Ramos (cell line): Measurements from ENCODE around the gene RYR1.
"Not testable (repeated sequence)": the region's sequence is repeated elsewhere in the genome, so short reads cannot be mapped to it uniquely, and the experiment has no call there.

Experiments used
- in situ Hi-C: fragments of 300-500 bp; cut with MboI; formaldehyde crosslinking; loops from one replicate; pipeline ENCODE4 v1.14.3; 2022; ENCODE audit warnings: low sequenced_read_pairs; ENCODE audit not compliant: unreplicated experiment

RYR1 gene

DNA sequence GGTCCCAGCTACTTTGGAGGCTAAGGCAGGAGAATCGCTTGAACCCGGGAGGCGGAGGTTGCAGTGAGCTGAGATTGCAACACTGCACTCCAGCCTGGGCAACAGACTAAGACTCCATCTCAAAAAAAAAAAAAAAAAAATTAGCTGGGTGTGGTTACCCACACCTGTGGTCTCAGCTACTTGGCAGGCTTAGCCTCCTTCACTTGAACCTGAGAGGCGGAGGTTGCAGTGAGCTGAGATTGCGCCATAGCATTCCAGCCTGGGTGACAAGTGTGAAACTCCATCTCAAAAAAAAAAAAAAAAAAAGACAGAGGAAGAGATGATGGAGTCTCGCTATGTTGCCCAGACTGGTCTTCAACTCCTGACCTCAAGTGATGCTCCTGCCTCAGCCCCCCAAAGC, 145.8 kb downstream of the RYR1 start:
- in situ Hi-C loops: not testable (repeated sequence)

DNA sequence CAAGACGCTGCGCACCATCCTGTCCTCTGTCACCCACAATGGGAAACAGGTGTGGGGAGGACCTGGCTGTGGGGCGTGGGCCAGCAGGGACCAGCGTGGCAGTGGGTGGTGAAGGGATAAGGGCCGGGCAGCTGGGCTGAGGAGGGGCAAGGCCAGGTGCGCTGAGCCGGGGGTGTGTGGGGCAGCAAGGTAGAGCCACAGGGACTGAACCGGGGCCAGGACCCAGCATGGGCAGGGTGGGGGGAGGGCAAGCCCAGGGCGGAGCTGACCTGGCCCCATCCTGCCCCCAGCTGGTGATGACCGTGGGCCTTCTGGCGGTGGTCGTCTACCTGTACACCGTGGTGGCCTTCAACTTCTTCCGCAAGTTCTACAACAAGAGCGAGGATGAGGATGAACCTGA, 146.6 kb downstream of the RYR1 start:
- in situ Hi-C loops: no loop called here

GRCh38 chr19:38583219-38583984, 149.9 kb downstream of the RYR1 start:
- in situ Hi-C loops: no loop called here

- in situ Hi-C loops: no loop called here
Measured at GRCh38 chr19:38583985-38584305, 150.5 kb downstream of the RYR1 start.

DNA sequence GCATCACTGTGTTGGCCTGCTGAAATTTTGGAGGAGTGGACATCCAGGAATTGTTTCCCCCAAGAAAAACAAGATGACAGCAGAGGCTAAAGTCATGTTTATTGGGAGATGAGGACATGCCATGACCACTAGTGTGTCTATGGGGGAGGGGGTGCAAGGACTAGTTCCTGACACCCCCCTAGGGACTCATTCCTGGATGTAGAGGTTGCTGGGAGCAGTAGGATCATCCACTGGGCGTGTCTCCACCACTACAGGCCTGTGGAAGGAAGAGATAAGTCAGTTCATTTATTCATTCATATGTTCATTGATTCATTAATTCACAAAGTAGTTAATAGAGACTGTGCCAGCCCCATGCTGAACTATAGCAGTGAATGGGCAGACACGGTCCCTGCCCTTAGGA, 154.1 kb downstream of the RYR1 start:
- in situ Hi-C loops: no loop called here

DNA sequence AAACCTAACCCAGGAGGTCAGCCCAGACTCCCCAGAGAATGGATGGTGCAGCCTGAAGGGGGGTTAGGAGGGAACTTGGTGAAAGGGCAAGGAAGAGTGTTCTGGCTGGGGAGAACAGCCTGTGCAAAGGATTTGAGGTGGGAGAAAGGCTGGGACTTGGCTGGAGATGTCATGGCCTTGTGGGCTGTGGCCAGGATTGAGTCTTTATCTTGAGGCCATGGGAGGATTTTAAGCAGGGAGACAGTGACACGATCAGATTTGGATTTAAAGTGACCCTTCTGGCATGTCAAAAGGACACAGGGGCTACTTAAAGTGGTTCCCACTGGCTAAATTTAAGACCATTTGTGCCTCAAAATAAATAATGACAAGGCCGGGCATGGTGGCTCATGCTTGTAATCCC, 154.6 kb downstream of the RYR1 start:
- in situ Hi-C loops: no loop called here

GRCh38 chr19:38592940-38593339, 159.4 kb downstream of the RYR1 start:
- in situ Hi-C loops: no loop called here

DNA sequence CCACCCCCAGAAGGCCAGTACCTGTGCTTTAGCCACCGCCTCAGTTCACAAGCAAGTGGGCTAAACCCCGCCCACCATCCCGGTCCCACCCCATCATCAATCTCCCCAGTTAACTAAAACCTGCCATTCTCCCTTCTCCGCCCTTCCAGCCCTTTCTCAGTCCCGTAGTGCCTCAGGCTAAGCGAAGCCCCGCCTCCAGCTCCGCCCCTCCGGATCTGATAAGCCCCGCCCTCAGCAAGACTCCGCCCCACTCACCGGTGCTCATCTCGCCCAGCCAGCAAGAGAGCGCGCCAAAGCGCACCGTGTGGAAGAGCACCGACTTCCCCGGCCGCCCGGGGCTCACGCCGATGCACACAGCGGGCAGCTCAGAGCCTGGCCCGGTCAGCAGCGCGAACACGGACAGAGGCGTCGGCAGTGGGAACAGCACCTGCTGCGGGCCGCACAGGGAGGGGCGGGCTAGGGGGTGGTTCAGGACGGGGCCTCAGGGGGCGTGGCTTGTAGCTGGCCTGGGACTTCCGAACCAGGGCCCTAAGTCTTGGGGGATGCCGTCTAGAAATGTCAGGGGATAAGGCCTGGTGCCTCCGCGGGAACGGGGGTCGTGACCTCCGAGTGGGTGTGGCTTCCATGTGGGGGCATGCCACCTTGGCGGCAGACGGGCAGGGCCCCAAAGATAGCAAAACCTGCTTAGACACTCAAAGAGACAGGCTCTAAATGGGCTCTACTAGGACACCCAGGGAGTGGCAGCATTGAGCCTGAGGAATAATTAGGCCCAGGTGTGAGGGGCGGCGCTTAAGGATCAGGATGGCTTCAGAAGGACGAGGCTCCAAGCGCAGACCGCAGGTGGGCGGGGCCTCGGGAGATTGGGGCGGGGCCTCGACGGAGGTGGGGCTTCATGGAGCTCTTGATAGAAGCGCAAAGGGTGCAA, 162.8 kb downstream of the RYR1 start:
- in situ Hi-C loops: no loop called here

GRCh38 chr19:38597075-38597474, 163.6 kb downstream of the RYR1 start:
- in situ Hi-C loops: no loop called here

GRCh38 chr19:38599722-38600121, 166.2 kb downstream of the RYR1 start:
- in situ Hi-C loops: no loop called here

GRCh38 chr19:38602856-38603255, 169.4 kb downstream of the RYR1 start:
- in situ Hi-C loops: not testable (repeated sequence)

- in situ Hi-C loops: no loop called here
Measured at GRCh38 chr19:38606131-38606530, 172.6 kb downstream of the RYR1 start.

DNA sequence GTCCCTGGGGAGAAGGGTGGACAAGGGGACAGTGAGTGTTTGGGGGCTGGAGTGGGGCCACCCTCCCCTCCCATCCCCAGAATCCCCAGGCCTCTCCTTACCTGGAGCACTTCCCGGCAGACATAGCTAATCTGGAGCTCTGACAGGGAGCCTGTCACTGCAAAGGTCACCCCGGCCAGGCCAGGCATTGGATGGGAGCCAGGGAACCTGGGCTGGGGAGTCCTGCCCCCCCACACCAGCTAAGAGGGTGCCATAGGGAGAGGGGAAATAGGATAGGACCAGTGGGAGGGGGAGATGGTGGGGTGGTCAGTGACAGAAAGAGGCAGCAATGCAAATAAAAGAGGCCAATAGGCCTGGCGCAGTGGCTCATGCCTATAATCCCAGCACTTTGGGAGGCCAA, 180.8 kb downstream of the RYR1 start:
- in situ Hi-C loops: no loop called here

DNA sequence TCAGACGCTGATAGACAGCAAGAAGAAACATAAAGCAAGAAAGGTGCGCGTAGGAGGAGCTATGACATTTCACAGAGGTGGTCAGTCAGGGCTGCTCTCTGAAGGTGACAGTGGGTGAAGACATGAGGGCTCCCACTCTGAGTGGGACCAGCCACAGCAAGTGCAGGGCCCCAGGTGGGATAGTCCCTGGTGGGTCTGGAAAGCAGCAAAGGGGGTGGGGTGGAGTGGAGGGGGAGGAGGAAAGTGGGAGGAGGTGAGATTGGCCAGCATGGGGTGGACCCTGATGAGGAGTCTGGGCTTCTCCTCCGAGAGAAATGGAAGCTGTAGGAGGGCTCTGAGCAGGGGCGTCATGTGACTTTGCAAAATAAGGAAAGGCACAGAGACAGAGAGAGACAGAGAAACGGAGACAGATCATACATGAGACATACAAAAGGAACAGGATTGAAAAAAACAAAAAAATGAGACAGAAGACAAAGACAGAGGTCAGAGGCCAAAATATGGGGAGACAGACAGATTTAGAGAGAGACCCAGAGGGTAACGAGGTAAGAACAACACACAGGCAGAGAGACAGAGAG, 181.6 kb downstream of the RYR1 start:
- in situ Hi-C loops: no loop called here

- in situ Hi-C loops: no loop called here
Measured at GRCh38 chr19:38616265-38616664, 182.8 kb downstream of the RYR1 start.

DNA sequence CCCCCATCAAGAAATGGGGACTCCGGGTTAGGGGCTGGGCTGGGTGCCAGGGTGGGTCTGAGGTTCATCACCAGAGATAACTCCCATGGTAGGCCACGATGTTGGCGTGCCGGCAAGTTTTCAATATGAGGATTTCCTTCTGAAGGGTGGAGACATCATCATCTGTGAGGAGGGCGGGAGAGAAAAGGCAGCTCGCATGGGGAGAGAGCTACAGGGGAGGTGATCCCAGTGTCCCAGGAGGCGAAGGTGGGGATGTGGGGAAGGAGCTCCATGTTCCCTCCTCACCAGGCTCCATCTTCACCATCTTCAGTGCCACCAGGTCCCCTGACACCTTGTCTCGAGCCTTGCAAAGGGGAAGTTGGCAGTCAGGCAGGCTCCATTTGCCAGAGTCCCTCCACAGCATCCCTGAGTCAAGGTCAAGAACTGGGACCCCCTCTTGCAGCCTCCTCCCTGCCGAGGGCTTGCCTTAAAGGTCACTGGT, 183.8 kb downstream of the RYR1 start:
- in situ Hi-C loops: no loop called here

DNA sequence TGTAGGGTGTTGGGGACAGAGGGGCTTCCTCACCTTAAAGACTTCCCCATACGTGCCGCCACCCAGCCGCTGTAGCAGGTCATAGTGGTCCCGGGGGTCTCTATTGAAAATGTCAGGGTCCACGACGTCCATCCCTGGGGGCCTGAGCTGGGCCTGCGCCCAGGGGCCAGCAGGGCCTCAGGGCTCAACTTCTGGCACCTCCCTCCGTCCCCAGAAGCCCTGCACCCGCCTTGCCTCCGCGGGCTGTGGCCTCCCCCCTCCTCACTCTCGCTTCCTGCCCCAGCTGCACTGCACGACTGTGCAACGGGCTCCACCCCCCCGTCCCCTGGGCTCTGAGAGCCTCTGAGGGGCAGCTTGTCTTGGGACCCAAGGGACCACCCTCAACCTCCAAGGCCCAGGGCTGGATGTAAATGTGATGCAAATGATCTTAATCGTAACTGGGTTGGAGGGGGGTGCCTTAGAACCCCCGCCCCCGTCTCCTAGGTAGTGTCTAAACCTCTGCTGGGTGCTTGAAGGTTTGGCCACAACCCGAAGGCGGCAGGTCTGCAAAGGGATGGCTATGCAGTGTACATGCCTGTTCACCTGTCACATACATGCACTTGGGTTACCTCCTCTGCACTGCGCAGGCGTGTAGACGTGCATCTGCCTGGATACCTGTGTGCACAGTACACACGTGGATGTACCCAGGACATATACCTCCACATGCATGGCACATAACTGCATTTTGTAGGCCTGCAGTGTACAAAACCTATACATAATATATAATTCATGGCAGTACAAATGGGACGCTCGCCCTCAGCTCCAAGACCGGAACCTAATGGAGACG, 184.5 kb downstream of the RYR1 start, which contains the start of gene MAP4K1:
MAP4K1 (minus strand) TSS at position 190 of the 826 bp plus-strand sequence; CDS start at position 132, 58 bp downstream.
- in situ Hi-C loops: no loop called here

DNA sequence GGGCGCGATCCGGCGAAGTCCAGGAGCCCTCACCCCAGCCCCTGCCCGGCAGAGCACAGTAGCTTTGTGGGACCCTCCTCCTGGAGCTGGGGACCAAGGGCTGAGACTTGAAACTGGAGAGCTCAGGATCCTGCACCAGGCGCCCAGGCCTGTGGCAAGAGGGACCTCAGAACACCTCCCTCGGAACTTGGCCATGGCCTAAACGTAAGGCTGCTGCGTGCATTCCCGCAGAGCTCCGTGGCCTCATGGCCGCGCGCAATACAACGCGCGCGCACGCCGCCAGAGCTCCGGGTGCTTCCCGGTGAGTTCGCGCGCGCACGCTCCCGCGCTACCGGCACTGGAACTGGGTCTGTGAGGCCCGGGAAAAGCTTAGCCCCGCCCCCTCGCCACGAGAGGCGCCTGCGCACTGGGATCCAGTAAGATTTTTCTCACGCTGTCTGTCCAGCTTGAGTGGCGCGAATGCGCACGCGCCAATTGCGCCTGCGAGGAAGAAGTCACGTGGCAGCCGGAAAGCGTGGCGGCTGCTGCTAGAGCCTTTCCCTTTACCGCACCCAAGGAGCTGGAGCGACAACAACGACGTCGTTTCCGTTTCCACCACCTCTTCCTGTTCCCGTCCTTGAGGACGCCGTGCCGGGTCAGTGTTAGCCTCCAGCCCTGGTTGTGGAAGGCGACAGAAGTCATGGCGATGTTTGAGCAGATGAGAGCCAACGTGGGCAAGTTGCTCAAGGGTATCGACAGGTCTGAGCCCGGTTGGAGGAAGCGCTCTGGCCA, 185.3 kb downstream of the RYR1 start, which contains the start of gene EIF3K:
EIF3K (plus strand) TSS at position 599 of the 771 bp plus-strand sequence; CDS start at position 680, 81 bp downstream.
- in situ Hi-C loops: no loop called here
